HepG2 (cell line): ENCODE data around the gene PACS2. TPM values are rescaled to one million over a fixed set of nuclear protein-coding genes. Genes with fewer than 3 reads are reported as not detected.

Experiments
- ARID4A ChIP-seq: sonication (generic); formaldehyde crosslinking; IDR thresholded peaks from 2 replicates; pipeline ENCODE4 v1.5.0; 2020; ENCODE audit warnings: mild to moderate bottlenecking, missing genetic modification reagents, borderline replicate concordance
- CEBPG ChIP-seq: IDR thresholded peaks from 2 replicates; pipeline ENCODE4 v1.6.1; 2016
- HMGA1 ChIP-seq: sonication (generic); formaldehyde crosslinking; conservative IDR thresholded peaks from 2 replicates; pipeline ENCODE4 v1.4.0; 2020; ENCODE audit warnings: missing genetic modification reagents
- HNF4A ChIP-seq: sonication (generic); formaldehyde crosslinking; IDR thresholded peaks from 2 replicates; pipeline ENCODE4 v1.4.0; 2020; ENCODE audit warnings: missing genetic modification reagents
- HNRNPLL ChIP-seq: fragments of 200-400 bp; formaldehyde crosslinking; IDR thresholded peaks from 2 replicates; pipeline ENCODE4 v1.6.1; 2017; ENCODE audit warnings: mild to moderate bottlenecking, low read depth, low read length; ENCODE audit not compliant: poor library complexity, severe bottlenecking
- PATZ1 ChIP-seq: sonication (generic); formaldehyde crosslinking; IDR thresholded peaks from 2 replicates; pipeline ENCODE4 v1.4.0; 2020; ENCODE audit warnings: missing genetic modification reagents
- WIZ ChIP-seq: sonication (generic); formaldehyde crosslinking; IDR thresholded peaks from 2 replicates; pipeline ENCODE4 v1.5.1; 2020; ENCODE audit warnings: mild to moderate bottlenecking, missing genetic modification reagents
- ZNF383 ChIP-seq: sonication (generic); formaldehyde crosslinking; IDR thresholded peaks from 2 replicates; pipeline ENCODE4 v1.4.0; 2020; ENCODE audit warnings: missing genetic modification reagents, mild to moderate bottlenecking, borderline replicate concordance
- ZNF407 ChIP-seq: sonication (generic); formaldehyde crosslinking; IDR thresholded peaks from one replicate; pipeline ENCODE4 v1.5.1; 2020; ENCODE audit warnings: mild to moderate bottlenecking, missing genetic modification reagents; ENCODE audit errors: not compliant biosample characterization
- ZNF691 ChIP-seq: sonication (generic); formaldehyde crosslinking; IDR thresholded peaks from 2 replicates; pipeline ENCODE4 v1.4.0; 2020; ENCODE audit warnings: missing genetic modification reagents, low read depth, mild to moderate bottlenecking, borderline replicate concordance
- polyA plus RNA-seq, 8 experiments: library from polyadenylated mRNA; depleted of rRNA in 3 of 8; stranded (reverse) in 7 of 8; unstranded in 1 of 8; fragments of >200 nt; fragmentation: Illumina TruSeq in 4 of 8; extraction: Trizol in 4 of 8; gene quantifications; 2 replicates each; pipeline versions ENCODE4 v1.2.1 to v1.2.3, GENCODE V29; 2011 to 2016; ENCODE audit warnings: low read depth in 4 of 8, missing spikeins in 1 of 8, mixed read lengths in 1 of 8; ENCODE audit not compliant: insufficient read depth in 1 of 8
- total RNA-seq, 5 experiments: library from RNA; depleted of rRNA; stranded (reverse); fragments of >200 nt; fragmentation: Illumina TruSeq; extraction: Trizol; gene quantifications; 2 replicates each; pipeline ENCODE4 v1.2.3, GENCODE V29; 2016; ENCODE audit warnings: low read depth in 1 of 5

PACS2 gene
- total and polyA plus RNA-seq, 2 of the 13 experiments (the other 11 are each of a cell fraction or from before 2014, with no cell fraction given), result 23.6 to 27.6 TPM

- TF ChIP-seq ARID4A (CRISPR knock-in tag) (peak; percentile 39; the same call in 1 of the 2 replicates), WIZ (CRISPR knock-in tag) (no peak), HNF4A (no peak), ZNF383 (CRISPR knock-in tag) (no peak), ZNF691 (CRISPR knock-in tag) (no peak), ZNF407 (CRISPR knock-in tag) (no peak), HNRNPLL (peak; percentile 58), CEBPG (CRISPR knock-in tag) (no peak), PATZ1 (CRISPR knock-in tag) (no peak), HMGA1 (CRISPR knock-in tag) (no peak)
Measured at GRCh38 chr14:105411017-105411941, 96.7 kb downstream of the PACS2 start (continued).
